GM19240 (cell line): ENCODE measurements around the gene MAEL.
A peak's percentile ranks its signal among the peaks of the same experiment; 100 is the strongest.

Experiments used
- DNase-seq: peaks from one replicate; pipeline ENCODE4 v3.0.0; 2011; ENCODE audit warnings: low spot score; ENCODE audit not compliant: insufficient read length

The MAEL gene

DNA sequence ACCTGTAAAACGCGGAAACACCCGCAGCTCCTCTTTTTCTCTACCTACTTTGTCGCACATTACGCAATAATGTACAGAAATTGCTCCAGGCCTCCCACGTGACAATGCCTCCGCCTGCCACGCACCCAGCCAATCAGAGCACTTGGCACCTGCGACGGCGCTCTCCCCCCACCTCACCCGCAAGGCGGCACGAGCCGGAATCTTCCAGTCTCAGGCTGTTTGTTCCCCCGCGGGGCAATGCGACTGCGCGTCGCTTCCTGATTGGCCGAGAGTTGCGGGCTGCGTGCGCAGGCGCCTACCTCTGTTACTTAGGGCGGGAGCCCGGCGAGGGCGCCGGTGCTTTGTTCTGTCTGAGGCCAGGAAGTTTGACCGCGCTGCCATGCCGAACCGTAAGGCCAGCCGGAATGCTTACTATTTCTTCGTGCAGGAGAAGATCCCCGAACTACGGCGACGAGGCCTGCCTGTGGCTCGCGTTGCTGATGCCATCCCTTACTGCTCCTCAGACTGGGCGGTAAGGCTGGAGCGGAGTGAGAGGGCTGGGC is at the start of gene MAEL:
Gene MAEL, plus strand, starts transcription at position 307 of the 542 bp plus-strand sequence. Its CDS starts 73 bp downstream, at position 380.
- DNase-seq: no peak

GRCh38 chr1:166939741-166940375 is 49.2 kb upstream of the MAEL start:
- no peak for DNase-seq

DNA sequence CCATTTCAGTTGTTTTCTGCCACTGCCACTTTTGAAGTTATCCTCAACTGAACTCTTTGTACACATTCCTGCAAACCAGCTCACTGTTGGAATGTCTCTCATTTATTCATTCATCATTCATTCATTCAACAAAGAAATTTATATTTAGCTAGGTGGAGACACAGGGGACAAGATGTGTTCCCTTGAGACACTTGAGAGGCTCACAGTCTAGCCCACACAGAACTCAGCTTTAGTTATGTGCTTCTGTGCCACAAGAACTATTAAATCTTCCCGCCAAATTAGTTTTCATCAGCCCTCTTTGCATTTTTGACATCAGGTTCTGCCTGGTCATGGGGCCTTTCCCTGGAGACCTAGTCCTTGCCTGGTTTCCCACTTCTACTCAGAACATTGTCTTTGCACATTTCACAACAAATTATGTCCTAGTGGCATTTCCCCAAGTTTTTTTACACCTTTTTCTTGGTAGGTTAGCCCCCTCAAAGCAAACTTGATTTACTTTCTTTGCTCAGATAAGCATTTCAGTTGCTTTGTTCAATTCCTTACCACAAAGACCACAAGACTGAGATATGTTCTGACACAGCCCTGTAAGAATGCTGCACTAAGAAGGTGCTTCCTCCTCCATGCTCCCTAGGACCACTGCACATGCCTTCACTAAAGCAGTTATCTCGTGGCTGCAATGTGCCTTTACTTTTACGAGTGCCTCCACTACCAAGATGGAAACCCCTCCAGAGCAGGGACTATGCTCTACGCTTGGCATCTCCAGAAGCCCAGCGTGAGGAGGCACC is 44.7 kb upstream of the MAEL start:
- no peak for DNase-seq

DNA sequence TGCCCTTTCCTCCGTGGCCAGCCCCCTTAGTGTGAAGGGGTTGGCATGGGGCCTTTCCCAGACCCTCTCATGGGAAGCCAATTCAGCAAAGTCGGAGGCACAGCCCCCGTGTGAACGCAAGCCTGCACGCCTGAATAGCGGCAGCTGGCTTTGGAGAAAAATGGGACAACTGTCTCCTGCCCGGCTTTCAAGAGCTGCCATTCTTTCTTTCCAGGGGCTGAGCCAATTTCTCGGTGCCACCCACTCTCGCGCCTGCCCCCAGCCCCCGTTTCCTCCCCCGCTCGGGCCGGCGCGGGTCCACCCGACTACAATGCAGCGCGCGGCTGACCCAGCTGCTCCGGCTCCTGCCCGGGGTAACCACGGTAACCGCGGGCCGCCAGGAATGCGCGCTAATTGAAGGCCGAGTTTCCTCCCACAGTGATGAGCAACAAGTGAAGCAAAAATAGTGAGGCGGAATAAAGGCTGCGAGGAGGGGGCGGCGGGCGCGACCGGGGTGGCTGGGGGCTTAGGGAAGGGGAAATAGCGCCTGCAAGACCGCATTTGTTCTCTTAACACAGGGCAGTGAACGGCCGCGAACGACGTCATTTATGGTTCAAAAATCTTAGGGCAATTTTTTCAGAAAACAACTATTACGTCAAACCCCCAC is 41.6 kb upstream of the MAEL start:
- no peak for DNase-seq

- no peak for DNase-seq
These were observed 40.2 kb upstream of the MAEL start for GRCh38 chr1:166948856-166949350.

DNA sequence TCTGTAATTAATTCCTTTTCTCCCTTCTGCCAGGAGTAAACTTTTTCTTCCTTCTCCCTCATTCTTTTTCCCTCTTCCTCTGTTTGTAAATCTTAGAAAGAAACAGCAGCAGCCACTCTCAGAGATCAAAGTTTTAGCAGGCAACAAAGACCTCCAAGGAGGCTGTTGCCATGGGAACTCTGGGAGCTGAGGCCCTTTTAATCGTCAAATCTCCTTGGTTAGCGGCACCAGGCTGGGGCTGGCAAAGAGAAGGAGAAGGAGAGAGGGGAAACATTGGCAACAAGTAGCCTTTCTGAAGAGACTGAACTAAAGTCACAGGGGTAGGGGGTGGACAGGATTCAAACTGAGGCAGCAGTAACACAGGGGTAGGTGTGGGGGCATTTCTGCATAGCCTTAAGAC is 38.9 kb upstream of the MAEL start:
- no peak for DNase-seq

GRCh38 chr1:166951050-166951449 is 38.0 kb upstream of the MAEL start:
- no peak for DNase-seq

DNA sequence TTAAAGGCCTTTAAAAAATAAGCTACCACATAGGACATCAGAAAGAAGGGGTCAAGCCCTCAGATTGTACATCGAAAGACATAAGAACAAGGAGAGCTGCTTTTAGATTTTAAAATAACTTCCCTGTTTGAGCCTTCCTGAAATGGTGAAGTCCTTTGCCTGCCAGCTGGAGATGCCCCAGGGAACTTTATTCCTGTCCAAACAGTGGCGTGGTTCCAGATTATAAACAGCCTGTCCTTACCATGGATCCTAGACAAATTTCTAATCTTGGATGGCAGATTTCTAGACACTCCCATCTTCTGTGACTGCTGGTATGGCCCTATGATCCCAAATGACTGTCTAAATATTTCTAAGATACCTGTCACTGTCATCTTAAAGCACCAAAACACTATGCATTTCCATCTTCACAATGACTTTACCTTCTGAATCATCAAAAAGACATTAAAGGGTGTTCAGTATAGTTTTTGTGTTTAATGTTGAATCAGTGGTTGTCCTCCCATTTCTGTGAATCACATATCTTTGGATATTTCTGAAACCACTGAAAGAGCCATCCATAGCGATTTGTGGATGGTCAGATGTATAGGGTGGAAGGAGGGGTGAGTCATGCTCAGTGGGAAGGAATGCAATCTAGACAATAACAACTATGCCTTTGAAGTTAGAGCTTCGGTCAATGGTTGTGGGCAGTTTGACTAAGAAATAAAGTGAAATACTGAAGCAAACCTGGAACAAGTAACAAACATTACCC is 36.9 kb upstream of the MAEL start:
- DNase-seq: no peak

DNA sequence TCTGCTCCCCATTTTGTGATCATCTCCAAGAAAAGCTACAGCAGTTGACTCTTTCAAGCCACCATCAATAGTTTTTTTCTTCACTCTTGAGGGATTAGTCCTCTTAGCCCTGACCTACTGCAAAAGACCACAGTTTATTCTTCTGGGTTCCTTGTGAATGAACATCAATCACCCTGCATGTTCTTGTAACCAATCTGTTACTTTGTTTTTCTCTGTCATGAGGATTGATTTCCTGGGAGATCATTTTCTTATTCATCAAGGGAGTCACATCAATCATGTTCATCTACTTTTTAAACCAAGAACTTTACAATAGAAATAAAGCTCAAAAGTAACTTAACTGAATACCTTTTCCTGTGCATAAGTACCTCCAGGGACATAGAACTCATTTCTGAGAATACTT is 35.6 kb upstream of the MAEL start:
- no peak for DNase-seq

DNA sequence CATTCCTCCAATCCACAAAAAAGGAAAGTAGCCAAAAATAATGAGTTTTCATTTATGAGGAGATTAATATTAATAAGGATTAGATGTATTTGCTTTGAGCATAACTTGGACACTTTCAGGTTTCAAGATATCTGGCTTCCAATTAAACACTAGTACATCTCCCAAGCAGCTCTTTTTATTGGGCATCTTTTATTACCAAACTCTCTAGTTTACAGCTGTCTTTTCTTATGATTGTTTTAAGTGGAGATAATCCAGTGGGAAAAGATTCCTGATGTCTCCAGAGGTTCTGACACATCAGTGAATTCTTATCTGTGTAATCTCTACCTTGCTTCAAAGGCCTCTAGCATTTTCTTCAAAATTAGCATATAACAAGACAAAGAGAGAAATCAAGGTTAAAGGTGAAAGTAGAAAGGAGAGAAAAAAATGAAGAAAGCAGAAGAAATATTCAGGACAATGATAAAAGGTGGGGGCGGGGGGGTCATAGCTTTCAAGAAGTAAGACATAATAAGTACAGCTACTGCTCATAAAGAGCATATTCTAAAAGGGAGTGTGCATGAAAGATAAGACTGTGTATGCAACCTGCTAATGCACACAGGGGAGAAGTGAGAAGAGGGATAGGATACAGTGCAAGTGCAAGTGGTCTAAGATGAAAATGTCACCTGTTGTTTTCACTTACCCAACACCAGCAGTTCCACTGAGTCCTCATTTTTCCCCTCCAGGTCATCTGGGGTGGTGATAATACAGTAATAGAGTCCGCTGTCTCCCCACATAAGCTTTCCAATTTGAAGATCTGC is 32.8 kb upstream of the MAEL start:
- DNase-seq: no peak

GRCh38 chr1:166956872-166957271 is 32.2 kb upstream of the MAEL start:
- no peak for DNase-seq

- DNase-seq: no peak
These were observed 28.1 kb upstream of the MAEL start for GRCh38 chr1:166960858-166961474.

DNA sequence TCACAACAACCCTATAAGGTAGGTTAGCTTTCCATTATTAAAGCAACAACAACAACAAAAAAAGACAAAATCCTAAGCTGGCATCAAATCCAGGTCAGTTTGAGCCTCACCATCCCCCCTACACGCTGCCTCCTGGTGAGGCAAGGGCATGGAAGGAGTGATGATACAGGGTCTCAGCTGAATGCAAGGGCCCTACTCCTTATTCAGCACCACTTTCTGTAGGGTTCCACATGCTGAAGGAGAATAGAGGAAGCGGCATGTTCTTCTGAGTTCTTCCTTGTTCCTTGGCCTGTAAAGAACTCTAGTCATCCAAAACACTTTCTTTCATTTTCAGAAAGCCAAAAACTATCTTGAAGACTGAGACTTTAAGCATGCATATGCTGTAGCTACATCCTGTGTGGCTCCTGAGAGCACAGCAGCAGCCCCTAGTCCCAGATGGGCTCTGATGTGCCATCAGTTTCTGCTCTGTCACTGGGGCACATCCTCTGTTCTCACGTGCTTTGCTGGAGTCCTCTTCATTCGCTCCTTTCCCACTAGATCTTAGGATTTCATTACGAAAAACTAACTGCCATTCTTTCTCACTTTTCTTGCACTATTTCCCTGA is 19.9 kb upstream of the MAEL start:
- DNase-seq: no peak

- no peak for DNase-seq
These were observed 17.8 kb upstream of the MAEL start for GRCh38 chr1:166971252-166971651.

- no peak for DNase-seq
These were observed 16.9 kb upstream of the MAEL start for GRCh38 chr1:166972193-166972592.

GRCh38 chr1:166972826-166973225 is 16.3 kb upstream of the MAEL start:
- DNase-seq: no peak

GRCh38 chr1:166974647-166975345 is 14.3 kb upstream of the MAEL start:
- no peak for DNase-seq

DNA sequence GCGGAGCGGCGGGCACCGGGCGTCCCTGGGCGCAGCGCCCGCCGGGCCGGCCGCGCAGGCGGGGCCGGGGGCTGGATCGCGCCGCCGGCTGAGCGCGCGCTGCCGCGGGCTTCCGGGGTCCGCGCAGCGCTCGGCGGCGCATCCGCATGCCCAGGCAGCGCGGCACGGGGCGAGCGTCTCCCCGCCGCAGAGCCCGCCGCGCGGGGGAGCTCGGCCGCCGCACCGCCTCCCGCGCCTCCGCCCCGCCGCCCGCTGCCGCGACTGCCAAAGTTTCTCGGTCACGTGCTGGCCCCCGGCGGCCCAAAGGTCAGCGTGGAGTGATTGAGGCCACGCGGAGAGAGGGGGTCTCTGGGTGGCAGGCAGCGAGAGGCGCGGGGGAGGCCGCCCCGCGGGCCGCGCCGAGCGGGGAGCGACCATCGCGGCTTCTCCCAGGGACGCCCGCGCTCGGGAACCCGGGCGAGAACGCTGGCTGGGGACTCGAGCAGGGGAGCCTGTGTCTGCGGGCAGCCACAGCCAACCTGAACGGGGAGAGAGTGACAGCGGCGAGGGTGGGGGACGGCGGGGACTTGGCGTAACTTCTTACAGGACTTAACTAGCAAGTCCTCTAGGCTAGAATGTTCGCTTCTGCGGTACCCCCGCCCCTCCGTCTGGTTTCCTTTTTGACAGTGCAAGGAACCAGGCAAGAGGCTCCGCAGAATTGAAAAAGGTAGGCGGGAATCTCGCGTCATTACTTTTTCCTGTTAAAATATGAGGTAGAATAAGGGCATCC is 13.5 kb upstream of the MAEL start, which contains the start of gene ILDR2:
Gene ILDR2, minus strand, starts transcription at position 180 of the 769 bp plus-strand sequence. CDS start 272 bp downstream, outside the sequence.
- DNase-seq: peak; percentile 32
